ENCODE data around the gene SPINK1. TPM values are rescaled to one million over a fixed set of nuclear protein-coding genes. Genes with fewer than 3 reads are reported as not detected.

SPINK1 gene
- total RNA-seq, 1 donor from 2014 or later, result not detected

- Mint-ChIP-seq H3K27ac (ENCODE audit: unreplicated experiment) (no peak overlapping the region), H3K4me3 (ENCODE audit: unreplicated experiment) (no peak overlapping the region), H3K4me1 (ENCODE audit: unreplicated experiment) (peaks cover 4% of the 10 kb centered on the region), H3K27me3 (ENCODE audit: unreplicated experiment) (no peaks in the 10 kb centered on the region), H3K9me3 (ENCODE audit: unreplicated experiment) (no peaks in the 10 kb centered on the region), H3K36me3 (ENCODE audit: low read depth, unreplicated experiment) (no peaks in the 10 kb centered on the region)
- no peak for TF ChIP-seq CTCF (IDR thresholded peaks at IDR 0.05; ENCODE audit: unreplicated experiment)
- no peak for DNase-seq (ENCODE audit: low spot score)
These were observed 22.9 kb upstream of the SPINK1 start for GRCh38 chr5:147854331-147854730.

- no peak for TF ChIP-seq CTCF (IDR thresholded peaks at IDR 0.05; ENCODE audit: unreplicated experiment)
- H3K27ac Mint-ChIP-seq (ENCODE audit: unreplicated experiment), result no peak overlapping the region
- no peak for DNase-seq (ENCODE audit: low spot score)
- peaks cover 6% of the 10 kb centered on the region for H3K4me1 Mint-ChIP-seq (ENCODE audit: unreplicated experiment)
- H3K27me3 Mint-ChIP-seq (ENCODE audit: unreplicated experiment), result no peaks in the 10 kb centered on the region
- H3K4me3 Mint-ChIP-seq (ENCODE audit: unreplicated experiment), result no peak overlapping the region
- no peaks in the 10 kb centered on the region for H3K9me3 Mint-ChIP-seq (ENCODE audit: unreplicated experiment)
- no peaks in the 10 kb centered on the region for H3K36me3 Mint-ChIP-seq (ENCODE audit: low read depth, unreplicated experiment)
These were observed 22.0 kb upstream of the SPINK1 start for GRCh38 chr5:147853372-147853987.

- no peaks in the 10 kb centered on the region for H3K27me3 Mint-ChIP-seq (ENCODE audit: unreplicated experiment)
- H3K36me3 Mint-ChIP-seq (ENCODE audit: low read depth, unreplicated experiment), result no peaks in the 10 kb centered on the region
- H3K27ac Mint-ChIP-seq (ENCODE audit: unreplicated experiment), result no peak overlapping the region
- H3K9me3 Mint-ChIP-seq (ENCODE audit: unreplicated experiment), result no peaks in the 10 kb centered on the region
- DNase-seq (ENCODE audit: low spot score), result no peak
- H3K4me1 Mint-ChIP-seq (ENCODE audit: unreplicated experiment), result peaks cover 6% of the 10 kb centered on the region
- no peak overlapping the region for H3K4me3 Mint-ChIP-seq (ENCODE audit: unreplicated experiment)
- TF ChIP-seq CTCF (IDR thresholded peaks at IDR 0.05; ENCODE audit: unreplicated experiment), result no peak
These were observed 20.9 kb upstream of the SPINK1 start for GRCh38 chr5:147852365-147852764.

GRCh38 chr5:147851578-147851977 lies 20.1 kb upstream of the SPINK1 start:
- Mint-ChIP-seq H3K4me3 (ENCODE audit: unreplicated experiment) (no peak overlapping the region), H3K4me1 (ENCODE audit: unreplicated experiment) (peaks cover 6% of the 10 kb centered on the region), H3K27ac (ENCODE audit: unreplicated experiment) (no peak overlapping the region), H3K9me3 (ENCODE audit: unreplicated experiment) (no peaks in the 10 kb centered on the region), H3K36me3 (ENCODE audit: low read depth, unreplicated experiment) (no peaks in the 10 kb centered on the region), H3K27me3 (ENCODE audit: unreplicated experiment) (no peaks in the 10 kb centered on the region)
- DNase-seq (ENCODE audit: low spot score), result no peak
- TF ChIP-seq CTCF (IDR thresholded peaks at IDR 0.05; ENCODE audit: unreplicated experiment), result no peak

GRCh38 chr5:147849226-147849625 lies 17.8 kb upstream of the SPINK1 start:
- DNase-seq (ENCODE audit: low spot score), result no peak
- Mint-ChIP-seq H3K4me1 (ENCODE audit: unreplicated experiment) (peaks cover 6% of the 10 kb centered on the region), H3K9me3 (ENCODE audit: unreplicated experiment) (no peaks in the 10 kb centered on the region), H3K4me3 (ENCODE audit: unreplicated experiment) (no peak overlapping the region), H3K36me3 (ENCODE audit: low read depth, unreplicated experiment) (no peaks in the 10 kb centered on the region), H3K27ac (ENCODE audit: unreplicated experiment) (no peak overlapping the region), H3K27me3 (ENCODE audit: unreplicated experiment) (no peaks in the 10 kb centered on the region)
- TF ChIP-seq CTCF (IDR thresholded peaks at IDR 0.05; ENCODE audit: unreplicated experiment), result no peak

Data from endothelial cell (in vitro differentiated cells).